Activated CD4-positive, alpha-beta T cell treated with anti-CD3 and anti-CD28 coated beads for 1 hour (primary cell): Measurements from ENCODE around the gene SUMO4.

Source experiments
- DNase-seq: peaks from one replicate; pipeline ENCODE4 v3.0.0-alpha.2; 2020

SUMO4 gene

DNA sequence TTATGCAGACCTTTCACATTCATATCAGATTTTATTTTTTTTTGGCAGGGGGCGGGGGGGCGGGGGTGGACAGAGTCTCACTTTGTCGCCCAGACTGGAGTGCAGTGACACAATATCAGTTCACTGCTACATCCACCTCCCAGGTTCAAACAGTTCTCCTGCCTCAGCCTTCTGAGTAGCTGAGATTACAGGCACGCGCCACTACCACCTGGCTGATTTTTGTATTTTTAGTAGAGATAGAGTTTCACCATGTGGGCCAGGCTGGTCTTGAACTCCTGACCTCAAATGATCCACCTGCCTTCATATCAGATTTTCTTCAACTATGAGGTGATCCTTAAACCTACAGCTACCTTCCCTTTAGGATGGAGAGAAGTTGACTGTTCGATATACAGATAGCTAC lies 8.0 kb upstream of the SUMO4 start:
- DNase-seq, result no peak

GRCh38 chr6:149392535-149392934 lies 7.5 kb upstream of the SUMO4 start:
- DNase-seq, result no peak

DNA sequence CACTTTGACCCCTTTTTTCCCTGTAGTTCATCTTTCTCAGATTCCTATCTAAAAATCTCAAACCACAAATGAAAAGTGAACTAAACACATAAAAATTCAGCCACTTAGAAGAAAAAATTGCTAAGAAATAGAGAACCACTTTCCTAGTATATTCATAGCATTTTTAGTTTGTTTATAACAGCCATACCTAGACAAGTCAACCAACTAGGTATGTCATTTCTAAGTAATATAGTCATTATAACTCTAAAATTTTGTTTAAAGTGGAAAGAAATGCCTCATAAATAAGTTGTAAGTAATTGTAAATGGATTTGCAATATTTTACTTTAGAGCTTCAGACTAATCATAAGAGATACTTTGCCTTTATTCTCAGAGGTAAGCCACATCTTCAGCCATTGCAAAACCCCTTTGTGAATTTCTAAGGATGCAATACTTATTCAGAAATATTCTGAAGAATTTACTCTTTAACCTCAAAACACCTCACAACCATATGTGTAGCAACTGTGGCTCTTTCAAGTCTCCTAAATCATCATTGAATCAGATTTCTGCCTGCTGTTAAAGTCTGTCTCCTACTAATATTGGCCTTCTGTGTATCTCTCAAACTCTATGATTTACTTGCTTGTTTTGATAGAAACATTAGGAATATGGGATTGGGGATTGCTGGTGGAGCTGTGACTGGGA lies 6.9 kb upstream of the SUMO4 start:
- DNase-seq, result no peak

GRCh38 chr6:149395185-149395584 lies 4.9 kb upstream of the SUMO4 start:
- DNase-seq, result no peak

- DNase-seq, result no peak
These were observed 2.7 kb upstream of the SUMO4 start for GRCh38 chr6:149397384-149397783.

DNA sequence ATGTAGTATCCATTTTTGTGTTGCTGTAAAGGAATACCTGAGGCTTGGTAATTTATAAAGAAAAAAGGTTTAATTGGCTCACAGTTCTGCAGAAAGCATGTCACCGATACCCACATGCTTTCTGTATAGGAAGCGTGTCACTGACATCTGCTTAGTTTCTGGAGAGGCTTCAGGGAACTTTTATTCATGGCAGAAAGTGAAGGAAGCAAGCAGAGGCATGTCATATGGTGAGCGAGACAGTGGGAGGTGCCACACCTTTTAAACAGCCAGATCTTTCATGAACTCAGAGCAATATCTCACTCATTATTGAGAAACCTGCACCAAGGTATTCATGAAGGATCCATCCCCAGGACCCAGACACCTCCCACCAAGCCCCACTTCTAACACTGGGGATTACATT lies 3.5 kb downstream of the SUMO4 start:
- DNase-seq, result no peak

GRCh38 chr6:149405823-149406765 lies 6.0 kb downstream of the SUMO4 start:
- no peak for DNase-seq

DNA sequence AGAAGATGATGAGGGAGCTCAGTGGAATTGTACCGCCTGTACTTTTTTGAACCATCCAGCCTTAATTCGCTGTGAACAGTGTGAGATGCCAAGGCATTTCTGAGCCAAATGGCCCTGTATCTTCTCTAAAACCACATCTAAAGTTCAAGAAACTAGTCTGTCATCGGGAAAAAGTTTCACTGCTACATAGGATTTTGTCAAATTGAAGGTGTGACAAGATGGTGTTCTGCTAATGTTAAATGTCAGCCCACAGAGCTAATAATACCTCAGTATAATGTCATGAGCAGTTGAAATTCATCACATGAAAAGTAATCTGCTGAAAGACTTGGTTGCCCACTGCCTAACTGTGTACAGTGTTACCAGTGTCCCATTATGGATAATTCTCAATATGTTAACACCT lies 9.6 kb downstream of the SUMO4 start:
- no peak for DNase-seq

DNA sequence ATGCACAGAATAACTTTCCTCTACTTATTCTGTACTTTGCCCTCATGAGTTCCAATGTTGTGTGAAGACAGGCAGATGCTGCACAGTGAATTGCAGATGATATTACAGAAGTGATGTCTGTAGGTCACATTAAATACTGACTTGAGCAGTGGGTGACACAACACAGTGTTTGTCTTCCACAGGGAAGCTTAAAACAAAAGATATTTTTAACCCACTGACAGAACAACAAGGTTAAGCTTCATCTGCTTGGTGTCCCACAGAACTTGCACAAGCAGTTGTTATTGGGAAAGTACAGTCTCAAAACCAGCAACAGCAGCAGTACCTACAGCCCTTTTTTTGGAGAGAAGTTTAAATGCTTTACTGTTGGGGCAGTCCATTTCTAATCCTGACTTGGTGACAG lies 10.5 kb downstream of the SUMO4 start:
- no peak for DNase-seq

- DNase-seq, result no peak
These were observed 13.9 kb downstream of the SUMO4 start for GRCh38 chr6:149414009-149414408.

DNA sequence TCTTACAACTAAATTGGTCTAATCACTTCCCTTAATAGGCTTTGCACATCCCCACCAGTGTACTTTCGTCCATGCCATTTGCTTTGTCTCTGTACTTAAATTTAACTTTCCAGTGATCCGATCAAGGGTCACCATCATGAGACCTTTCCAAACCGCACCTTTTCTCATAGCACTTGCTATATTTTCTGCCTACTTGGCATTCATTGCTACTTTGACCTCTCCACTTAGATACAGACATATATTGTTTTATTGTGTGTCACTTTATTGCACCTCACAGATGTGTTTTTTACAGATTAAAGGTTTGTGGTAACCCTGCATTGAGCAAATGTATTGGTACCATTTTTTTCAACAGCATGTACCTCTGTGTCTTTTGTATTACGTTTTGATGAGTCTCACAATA lies 14.8 kb downstream of the SUMO4 start:
- DNase-seq, result no peak

DNA sequence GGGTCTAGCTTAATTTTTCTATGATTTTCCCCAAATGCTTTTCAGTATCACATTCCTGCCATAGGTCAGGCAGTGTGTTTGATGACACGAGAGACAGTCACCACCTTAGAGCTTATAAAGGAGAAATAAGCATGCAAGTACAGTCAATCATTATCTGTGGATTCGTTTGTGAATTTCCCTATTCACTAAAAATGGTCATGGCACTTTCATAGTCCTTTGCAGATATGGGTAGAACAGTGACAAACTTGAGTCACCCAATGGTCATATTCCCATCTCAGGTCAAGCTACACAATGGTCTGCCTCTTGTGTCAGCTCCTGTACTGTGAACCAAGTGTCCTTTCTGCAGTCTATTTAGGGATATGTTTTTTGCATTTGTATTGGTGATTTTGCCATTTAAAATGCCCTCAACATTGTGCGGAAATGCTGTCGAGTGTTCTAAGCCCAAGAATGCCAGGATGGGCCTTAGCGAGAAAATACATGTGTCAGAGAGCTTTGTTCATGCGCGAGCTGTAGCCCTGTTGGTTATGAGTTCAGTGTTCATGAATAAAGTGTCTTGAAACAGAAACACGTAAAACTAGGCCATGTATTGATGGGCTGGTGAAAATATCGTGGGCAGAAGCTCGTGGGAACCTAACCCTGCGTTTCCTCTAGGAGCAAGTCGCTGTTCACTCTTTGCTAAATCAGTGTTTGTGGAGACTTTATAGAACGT lies 19.8 kb downstream of the SUMO4 start:
- no peak for DNase-seq

DNA sequence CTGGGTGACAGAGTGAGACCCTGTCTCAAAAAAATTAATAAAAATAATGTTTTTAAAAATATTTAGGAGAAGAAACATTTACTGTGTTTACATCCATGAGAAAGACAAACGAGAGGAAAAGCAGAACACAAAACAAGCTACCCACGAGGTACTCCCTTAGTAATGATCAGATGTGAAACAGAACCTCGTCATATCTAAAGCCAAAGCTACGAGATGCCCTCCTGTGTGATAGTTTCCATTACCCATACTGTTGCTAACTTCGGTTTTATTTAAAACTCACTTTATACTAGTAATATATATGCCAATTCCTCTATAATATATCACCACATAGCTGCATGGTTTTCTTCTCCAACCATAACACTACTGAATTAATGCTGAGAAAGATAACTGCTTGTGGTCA lies 21.1 kb downstream of the SUMO4 start:
- no peak for DNase-seq

- DNase-seq, result no peak
These were observed 22.5 kb downstream of the SUMO4 start for GRCh38 chr6:149422581-149422980.

DNA sequence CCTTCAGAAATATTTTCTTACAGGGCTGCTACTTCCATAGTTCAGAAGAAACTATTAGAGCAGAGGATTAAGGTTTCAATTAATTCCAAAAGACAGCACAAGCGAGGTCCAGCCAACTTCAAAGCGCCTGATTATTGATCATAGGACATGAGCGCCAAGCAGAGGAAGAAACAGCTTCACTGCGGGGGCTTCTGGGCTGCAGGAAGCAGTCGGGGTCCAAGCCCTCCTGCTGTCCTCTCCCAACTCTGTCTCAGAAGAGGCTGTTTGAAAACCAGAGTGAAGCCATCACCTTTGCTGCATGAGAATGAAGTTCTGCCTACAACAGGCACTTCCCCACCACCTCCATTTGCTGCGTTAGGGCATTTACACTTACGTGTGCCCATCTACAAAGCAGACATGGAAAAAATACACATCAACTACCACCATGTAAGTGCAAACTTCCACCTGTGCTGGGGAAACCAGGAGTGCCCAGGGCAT lies 23.9 kb downstream of the SUMO4 start:
- DNase-seq, result no peak

DNA sequence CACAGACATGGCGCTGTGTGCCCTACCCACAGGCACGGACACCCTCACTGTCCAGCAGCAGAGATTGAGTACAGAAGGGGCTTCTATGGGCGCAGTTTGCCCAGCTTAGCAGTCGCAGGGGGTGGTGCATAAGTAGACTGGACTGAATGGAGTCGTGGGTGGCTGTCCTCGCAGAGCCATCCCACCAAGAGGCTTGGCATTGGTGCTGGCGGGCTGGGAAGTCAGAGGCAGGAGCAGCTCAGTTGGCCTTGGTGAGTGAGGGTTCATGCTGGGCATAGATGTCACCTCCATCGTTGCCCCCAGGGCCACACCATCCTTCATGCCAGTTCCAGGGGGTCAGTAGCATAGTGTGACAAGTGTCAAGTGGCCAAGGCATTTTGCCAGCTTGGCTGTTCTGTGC lies 25.2 kb downstream of the SUMO4 start:
- no peak for DNase-seq

GRCh38 chr6:149425754-149426153 lies 25.7 kb downstream of the SUMO4 start:
- no peak for DNase-seq

DNA sequence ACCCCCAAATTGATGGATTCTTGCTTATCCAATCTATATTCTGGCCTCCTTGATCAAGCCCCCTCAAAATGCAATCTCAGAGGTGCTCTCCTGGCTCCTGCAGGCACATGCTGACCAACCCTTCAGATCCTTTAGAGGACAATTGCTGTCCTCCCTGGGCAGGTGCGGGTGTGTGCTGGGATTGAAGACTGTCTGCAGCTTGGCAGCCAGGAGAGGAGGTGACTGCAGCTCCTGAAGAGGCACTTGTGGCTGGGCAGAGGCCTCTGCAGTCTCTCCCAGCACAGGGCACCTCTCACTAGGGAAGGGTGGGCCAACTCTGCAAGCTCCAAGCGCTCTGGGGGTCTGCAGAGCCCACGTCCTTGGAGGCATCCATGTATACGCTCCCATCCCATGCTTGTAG lies 28.5 kb downstream of the SUMO4 start:
- DNase-seq, result no peak

GRCh38 chr6:149429427-149430360 lies 29.6 kb downstream of the SUMO4 start:
- no peak for DNase-seq

- peak; percentile 83 for DNase-seq
These were observed 32.1 kb downstream of the SUMO4 start for GRCh38 chr6:149431905-149432775.

GRCh38 chr6:149433405-149433804 lies 33.3 kb downstream of the SUMO4 start:
- DNase-seq, result no peak
